Pulmonary artery endothelial cell (primary cell): ENCODE data around the gene APAF1. TPM values are rescaled to one million over a fixed set of nuclear protein-coding genes. Genes with fewer than 3 reads are reported as not detected.
"Not testable (repeated sequence)": the region's sequence is repeated elsewhere in the genome, so short reads cannot be mapped to it uniquely, and the experiment has no call there.

Source experiments
- DNase-seq: peaks from one replicate; pipeline ENCODE4 v3.0.0-alpha.2; 2011; ENCODE audit warnings: low read depth, low spot score
- total RNA-seq: library from RNA; depleted of rRNA; stranded (reverse); fragments of >200 nt; gene quantifications from 2 replicates; pipeline ENCODE4 v1.2.3, GENCODE V29; 2014

APAF1 gene
- total RNA-seq, 1 donor from 2014 or later: 29.3 TPM

GRCh38 chr12:98752726-98753125, 107.6 kb downstream of the APAF1 start:
- no peak for DNase-seq

GRCh38 chr12:98754095-98754494, 109.0 kb downstream of the APAF1 start:
- no peak for DNase-seq

- DNase-seq: not testable (repeated sequence)
Measured at GRCh38 chr12:98755855-98756254, 110.8 kb downstream of the APAF1 start.

- no peak for DNase-seq
Measured at GRCh38 chr12:98757455-98757854, 112.4 kb downstream of the APAF1 start.

- DNase-seq: no peak
Measured at GRCh38 chr12:98758331-98758730, 113.2 kb downstream of the APAF1 start.

GRCh38 chr12:98763656-98764055, 118.6 kb downstream of the APAF1 start:
- no peak for DNase-seq

- no peak for DNase-seq
Measured at GRCh38 chr12:98767248-98767647, 122.2 kb downstream of the APAF1 start.

- no peak for DNase-seq
Measured at GRCh38 chr12:98769068-98769467, 124.0 kb downstream of the APAF1 start.

- DNase-seq: no peak
Measured at GRCh38 chr12:98770230-98770629, 125.1 kb downstream of the APAF1 start.

GRCh38 chr12:98771811-98772752, 127.0 kb downstream of the APAF1 start:
- DNase-seq: no peak

- DNase-seq: no peak
Measured at GRCh38 chr12:98772818-98773217, 127.7 kb downstream of the APAF1 start.

GRCh38 chr12:98780261-98780660, 135.2 kb downstream of the APAF1 start:
- no peak for DNase-seq

- DNase-seq: no peak
Measured at GRCh38 chr12:98783420-98783819, 138.3 kb downstream of the APAF1 start.

Other genes with a start within 250 kb of the APAF1 start
- gene TMPO, start 129.7 kb upstream of the APAF1 start, total RNA-seq: 98.7 and 191 TPM in 2 replicates
- 665 and 765 TPM in 2 replicates for gene SLC25A3, start 51.6 kb upstream of the APAF1 start, total RNA-seq
- 49.6 and 67.0 TPM in 2 replicates for gene IKBIP, start 502 bp upstream of the APAF1 start, total RNA-seq